Neural crest cell (in vitro differentiated cells): Measurements from ENCODE around the gene S1PR1. TPM values are rescaled to one million over a fixed set of nuclear protein-coding genes. Genes with fewer than 3 reads are reported as not detected.
A peak's percentile ranks its signal among the peaks of the same experiment; 100 is the strongest.

Source experiments
- DNase-seq: peaks from one replicate; pipeline ENCODE4 v3.0.0; 2021; ENCODE audit warnings: low read depth, mixed read lengths, low spot score
- H3K27ac Mint-ChIP-seq: one replicate; pipeline ENCODE4 v1.8.0; 2021; ENCODE audit warnings: mild to moderate bottlenecking, mixed read lengths; ENCODE audit not compliant: unreplicated experiment
- H3K27me3 Mint-ChIP-seq: 2 replicates; pipeline ENCODE4 v1.8.0; 2021; ENCODE audit warnings: low read depth, mild to moderate bottlenecking, mixed read lengths
- H3K36me3 Mint-ChIP-seq: 2 replicates; pipeline ENCODE4 v1.8.0; 2021; ENCODE audit warnings: low read depth, mild to moderate bottlenecking, mixed read lengths
- H3K4me1 Mint-ChIP-seq: 2 replicates; pipeline ENCODE4 v1.8.0; 2021; ENCODE audit warnings: mixed read lengths
- H3K4me3 Mint-ChIP-seq: one replicate; pipeline ENCODE4 v1.8.0; 2021; ENCODE audit warnings: mild to moderate bottlenecking, mixed read lengths
- H3K9me3 Mint-ChIP-seq: 2 replicates; pipeline ENCODE4 v1.8.0; 2021; ENCODE audit warnings: mixed read lengths
- CTCF ChIP-seq: fragments of 200-600 bp; sonication (generic); conservative IDR thresholded peaks from 2 replicates; pipeline ENCODE4 v1.5.0; 2021; ENCODE audit warnings: antibody characterized with exemption, mild to moderate bottlenecking
- total RNA-seq: library from RNA; stranded (reverse); gene quantifications from 2 replicates; pipeline ENCODE4 v1.2.1, GENCODE V29; 2021

S1PR1 gene
- total RNA-seq, 1 donor from 2014 or later = 21.6 TPM

DNA sequence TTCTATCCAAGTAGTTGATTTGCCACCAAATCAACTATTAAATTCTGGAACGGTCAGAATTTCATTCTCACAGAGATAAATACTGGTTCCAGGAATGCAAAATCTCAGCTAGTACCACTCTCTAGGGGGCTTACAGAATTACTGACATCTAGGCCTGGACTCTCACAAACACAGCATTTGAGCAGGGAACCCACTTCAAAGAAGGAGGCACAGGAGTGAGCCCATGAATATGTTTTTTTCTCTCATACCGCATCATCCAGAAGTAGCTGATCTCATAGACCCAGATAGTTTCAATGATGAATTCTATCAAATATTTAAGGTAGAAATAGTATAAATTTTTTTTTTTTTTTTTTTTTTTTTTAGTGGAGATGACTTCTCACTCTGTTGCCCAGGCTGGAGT lies 32.1 kb downstream of the S1PR1 start:
- H3K4me1 Mint-ChIP-seq = no peaks in the 10 kb centered on the region

GRCh38 chr1:101275672-101276071 lies 38.9 kb downstream of the S1PR1 start:
- Mint-ChIP-seq H3K4me1 (no peaks in the 10 kb centered on the region), H3K9me3 (peaks cover 4% of the 10 kb centered on the region), H3K36me3 (no peaks in the 10 kb centered on the region), H3K4me3 (no peak overlapping the region), H3K27me3 (no peaks in the 10 kb centered on the region), H3K27ac (no peak overlapping the region)
- no peak for DNase-seq
- TF ChIP-seq CTCF = no peak

More for the DNA sequence above, 32.1 kb downstream of the S1PR1 start:
- Mint-ChIP-seq H3K36me3 (no peaks in the 10 kb centered on the region), H3K4me3 (no peak overlapping the region), H3K9me3 (peaks cover 6% of the 10 kb centered on the region), H3K27ac (no peak overlapping the region), H3K27me3 (no peaks in the 10 kb centered on the region)
- no peak for DNase-seq
- no peak for TF ChIP-seq CTCF

- DNase-seq = no peak
- Mint-ChIP-seq H3K27ac (no peak overlapping the region), H3K4me1 (no peaks in the 10 kb centered on the region), H3K27me3 (no peaks in the 10 kb centered on the region), H3K36me3 (no peaks in the 10 kb centered on the region), H3K9me3 (no peaks in the 10 kb centered on the region), H3K4me3 (no peak overlapping the region)
- TF ChIP-seq CTCF = no peak
Measured at GRCh38 chr1:101276818-101277217, 40.0 kb downstream of the S1PR1 start.

GRCh38 chr1:101278238-101278637 lies 41.4 kb downstream of the S1PR1 start:
- H3K4me1 Mint-ChIP-seq = no peaks in the 10 kb centered on the region
- DNase-seq = no peak
- H3K36me3 Mint-ChIP-seq = no peaks in the 10 kb centered on the region
- no peak overlapping the region for H3K4me3 Mint-ChIP-seq
- H3K9me3 Mint-ChIP-seq = no peaks in the 10 kb centered on the region
- TF ChIP-seq CTCF = no peak
- H3K27me3 Mint-ChIP-seq = no peaks in the 10 kb centered on the region
- no peak overlapping the region for H3K27ac Mint-ChIP-seq

GRCh38 chr1:101278845-101279244 lies 42.0 kb downstream of the S1PR1 start:
- Mint-ChIP-seq H3K27me3 (no peaks in the 10 kb centered on the region), H3K36me3 (no peaks in the 10 kb centered on the region), H3K4me1 (no peaks in the 10 kb centered on the region), H3K9me3 (no peaks in the 10 kb centered on the region), H3K27ac (peak overlapping the region; percentile 22), H3K4me3 (no peak overlapping the region)
- TF ChIP-seq CTCF = no peak
- no peak for DNase-seq
